NOMO-1 treated with dmso at 0.1 percent for 144 hours (cell line): ENCODE results near the gene BCKDK.

Experiments used
- DNase-seq: peaks from one replicate; lab custom pipeline; 2025; ENCODE audit not compliant: unreplicated experiment; lab: John Stamatoyannopoulos, UW

The BCKDK gene

DNA sequence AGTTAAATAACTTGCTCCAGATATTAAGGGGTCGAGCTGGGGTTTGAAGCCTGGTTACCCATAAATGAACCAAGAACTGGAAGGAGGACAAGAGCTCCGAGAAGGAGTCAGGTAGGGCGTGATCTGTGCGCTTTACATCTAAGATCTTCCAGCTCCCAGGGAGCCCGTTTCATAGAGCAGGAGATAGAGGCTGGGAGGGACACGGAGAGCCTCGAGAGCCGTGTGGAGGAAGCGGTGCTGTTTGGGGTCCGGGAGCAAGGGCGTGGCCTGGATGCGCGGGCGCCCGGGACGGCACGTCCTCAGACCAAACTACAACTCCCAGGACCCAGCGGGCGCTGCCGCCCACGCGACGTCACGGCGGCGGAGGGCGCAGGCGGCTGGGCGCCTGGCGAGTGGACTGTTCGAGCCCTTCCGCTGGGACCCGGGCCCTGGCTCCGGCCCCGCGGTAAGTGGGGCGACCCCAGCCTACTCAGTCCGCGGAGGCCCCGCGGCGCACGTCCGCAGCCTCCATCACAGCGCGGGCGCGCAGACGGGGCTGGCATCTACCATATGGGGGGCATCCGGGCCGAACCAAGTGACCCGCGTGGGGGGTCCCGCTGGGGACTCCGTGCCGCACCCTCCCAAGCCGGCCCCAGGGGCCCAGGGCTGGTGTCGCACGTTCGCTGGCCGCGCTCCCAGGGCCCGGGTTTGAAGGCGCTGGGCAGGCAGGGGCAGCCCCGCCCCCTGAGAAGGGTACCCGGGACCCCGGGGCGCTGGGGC, at the start of gene BCKDK:
BCKDK (plus strand) TSS at position 352 of the 759 bp plus-strand sequence. CDS start 838 bp downstream, outside the sequence.
- peak; percentile 58 for DNase-seq

DNA sequence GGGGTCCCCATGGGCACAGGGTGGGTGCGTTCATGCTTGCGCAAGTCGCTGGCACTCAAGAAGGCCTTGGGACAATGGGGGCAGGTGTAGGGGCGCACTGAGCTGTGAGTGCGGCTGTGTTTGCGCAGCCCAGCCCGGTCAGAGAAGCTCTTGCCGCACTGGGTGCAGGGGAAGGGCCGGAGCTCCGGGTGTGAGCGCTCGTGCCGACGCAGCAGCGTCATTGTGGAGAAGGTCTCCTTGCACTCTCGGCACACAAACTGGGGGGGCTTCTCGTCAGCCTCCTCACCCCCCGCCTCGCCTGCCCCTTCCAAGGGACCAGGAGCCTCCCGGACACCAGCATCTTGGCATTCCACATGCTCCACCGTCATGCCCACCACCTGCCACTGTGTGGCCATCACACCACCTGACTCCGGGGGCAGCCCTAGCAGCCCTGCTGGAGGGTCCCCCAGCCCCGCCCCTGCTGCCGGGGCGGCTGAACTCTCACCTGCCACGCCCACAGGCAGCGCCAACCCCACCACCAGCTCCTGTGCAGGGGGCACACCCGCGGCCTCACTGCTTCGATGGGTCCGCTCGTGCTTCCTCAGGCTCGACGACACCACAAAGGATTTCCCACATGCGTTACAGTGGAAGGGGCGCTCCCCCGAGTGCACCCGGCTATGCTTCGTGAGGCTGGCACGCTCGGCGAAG, 46.9 kb upstream of the BCKDK start:
- DNase-seq = no peak

DNA sequence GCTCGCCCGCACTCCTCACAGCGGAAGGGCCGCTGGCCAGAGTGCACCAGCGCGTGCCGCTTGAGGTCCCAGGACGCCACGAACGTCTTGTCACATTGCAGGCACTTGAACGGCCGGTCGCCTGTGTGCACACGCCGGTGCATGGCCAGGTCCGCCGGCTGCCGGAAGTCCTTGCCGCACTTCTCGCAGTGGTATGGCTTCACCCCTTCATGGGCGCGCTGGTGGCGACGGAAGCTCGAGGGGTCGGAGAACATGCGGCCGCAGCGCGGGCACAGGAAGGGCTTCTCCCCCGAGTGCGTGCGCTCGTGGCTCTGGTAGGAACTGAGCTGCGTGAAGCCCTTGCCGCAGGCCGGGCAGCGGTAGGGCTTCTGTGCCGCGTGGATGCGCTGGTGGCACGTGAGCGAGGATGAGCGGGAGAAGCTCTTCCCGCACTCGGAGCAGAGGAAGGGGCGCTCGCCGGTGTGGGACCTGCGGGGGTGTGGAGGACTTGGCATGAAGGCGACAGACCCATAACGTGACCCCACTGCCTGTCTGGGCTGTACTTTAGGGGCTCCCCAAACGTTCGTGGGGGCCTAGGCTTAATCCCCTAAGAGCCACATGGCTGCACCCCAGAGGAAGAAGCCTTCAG, 46.3 kb upstream of the BCKDK start:
- no peak for DNase-seq

DNA sequence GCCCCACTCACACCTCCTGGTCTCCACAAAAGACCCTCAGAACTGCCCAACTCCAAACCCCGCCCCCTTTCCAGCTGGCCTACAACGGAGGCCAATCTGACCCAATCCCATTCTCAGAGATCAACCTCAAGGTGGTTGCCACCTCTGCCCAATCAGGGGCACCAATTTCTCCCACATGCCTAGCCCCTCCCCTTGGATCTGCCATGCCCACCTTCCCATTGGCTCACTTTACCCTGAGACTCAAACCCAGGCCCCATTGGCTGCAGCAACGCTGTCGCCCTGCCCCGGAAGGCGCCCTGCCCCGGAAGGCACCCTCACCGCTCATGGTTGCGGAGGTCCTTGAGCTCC, 44.7 kb upstream of the BCKDK start:
- no peak for DNase-seq

DNA sequence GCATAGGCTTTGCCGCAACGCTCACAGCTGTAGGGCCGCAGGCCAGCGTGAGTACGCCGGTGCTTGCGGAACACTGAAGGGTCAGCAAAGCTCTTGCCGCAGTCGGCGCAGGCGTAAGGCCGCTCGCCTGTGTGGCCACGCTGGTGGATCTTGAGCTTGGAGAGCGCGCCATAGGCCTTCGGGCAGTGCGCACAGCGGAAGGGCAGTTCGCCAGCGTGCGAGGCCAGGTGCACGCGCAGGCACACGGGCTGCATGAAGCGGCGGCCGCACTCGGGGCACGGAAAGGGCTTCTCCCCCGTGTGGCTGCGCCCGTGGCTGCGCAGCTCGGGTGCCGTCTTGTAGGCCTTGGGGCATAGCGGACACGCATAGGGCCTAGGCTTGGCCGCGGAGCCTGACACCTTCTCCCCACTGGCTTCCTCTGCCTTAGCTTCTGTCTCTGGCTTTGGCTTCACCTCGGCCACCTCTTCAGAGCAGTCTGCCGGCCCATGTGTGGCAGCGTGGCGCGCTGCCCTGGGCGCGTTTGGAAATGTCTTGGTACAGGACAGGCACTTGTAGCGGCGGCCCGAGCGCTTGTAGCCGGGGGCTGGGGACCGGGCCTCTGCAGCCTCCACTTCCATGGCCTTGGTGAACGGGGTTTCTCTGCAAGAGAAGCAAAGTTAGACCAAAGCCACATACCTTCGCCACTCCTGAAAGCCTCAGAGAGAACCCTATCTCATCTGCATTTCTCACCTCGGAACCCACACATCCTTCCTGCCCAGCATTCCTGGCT, 44.2 kb upstream of the BCKDK start:
- no peak for DNase-seq

DNA sequence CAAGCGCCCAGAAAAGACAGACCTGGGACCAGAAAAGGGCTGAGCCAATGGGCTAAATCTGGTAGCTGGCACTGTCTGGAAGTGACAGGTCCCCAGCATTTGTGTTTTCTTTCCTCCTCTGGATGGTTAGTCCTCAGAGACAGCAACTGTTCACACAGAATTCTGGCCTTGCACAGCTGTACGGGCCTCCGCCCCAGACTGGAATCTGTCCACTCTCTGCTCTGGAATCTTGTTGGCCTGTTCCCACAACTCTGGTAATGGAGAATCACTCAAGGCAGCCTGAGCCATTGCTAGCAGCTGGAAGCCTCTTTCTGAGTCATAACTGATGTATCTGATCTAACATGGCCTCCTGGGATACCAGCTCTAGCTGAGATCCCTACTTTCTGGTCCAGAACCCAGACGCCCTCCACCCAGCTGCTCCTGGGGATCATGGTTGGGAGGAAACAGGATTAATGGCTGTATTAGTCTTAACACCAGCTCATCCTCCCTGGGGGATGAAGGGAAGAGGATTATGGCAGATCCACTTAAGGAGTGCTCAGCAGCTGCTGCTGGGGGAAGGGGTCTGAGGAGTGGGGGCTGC, 43.2 kb upstream of the BCKDK start:
- no peak for DNase-seq

DNA sequence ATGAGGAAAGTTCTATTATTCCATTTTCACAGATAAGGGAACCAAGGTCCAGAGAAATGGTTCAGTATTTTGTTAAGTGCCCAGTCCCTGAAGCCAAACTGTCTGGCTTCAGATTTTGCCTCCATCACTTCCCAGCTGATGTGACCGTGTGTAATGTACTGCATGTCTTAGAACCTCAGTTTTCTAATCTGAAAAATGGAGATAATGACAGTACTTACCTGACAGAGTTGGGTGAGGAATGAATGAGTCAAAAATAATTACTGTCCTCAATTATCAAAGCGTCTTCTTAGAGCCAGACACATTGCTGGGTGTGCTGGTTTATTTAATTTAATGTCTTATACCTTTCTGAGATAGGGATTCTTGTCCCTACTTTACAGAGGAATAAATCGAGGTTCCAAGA, 40.8 kb upstream of the BCKDK start:
- DNase-seq = no peak

DNA sequence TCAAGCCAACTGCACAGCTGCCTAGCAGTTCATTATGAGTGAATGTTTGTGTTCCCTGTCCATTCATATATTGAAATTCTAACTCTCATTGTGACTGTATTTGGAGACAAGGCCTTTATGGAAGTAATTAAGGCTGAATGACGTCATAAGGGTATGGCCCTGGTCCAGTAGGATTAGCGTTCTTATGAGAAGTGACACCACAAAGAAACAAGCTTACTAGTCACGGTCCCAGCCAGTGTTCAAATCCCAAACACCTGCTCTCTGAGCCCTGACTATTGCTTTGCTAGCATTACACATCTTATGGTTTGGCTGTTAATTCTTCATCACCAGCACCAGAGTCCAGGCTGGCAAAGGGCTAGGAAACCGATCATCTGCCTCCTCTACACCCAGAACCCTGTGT, 36.3 kb upstream of the BCKDK start:
- no peak for DNase-seq

DNA sequence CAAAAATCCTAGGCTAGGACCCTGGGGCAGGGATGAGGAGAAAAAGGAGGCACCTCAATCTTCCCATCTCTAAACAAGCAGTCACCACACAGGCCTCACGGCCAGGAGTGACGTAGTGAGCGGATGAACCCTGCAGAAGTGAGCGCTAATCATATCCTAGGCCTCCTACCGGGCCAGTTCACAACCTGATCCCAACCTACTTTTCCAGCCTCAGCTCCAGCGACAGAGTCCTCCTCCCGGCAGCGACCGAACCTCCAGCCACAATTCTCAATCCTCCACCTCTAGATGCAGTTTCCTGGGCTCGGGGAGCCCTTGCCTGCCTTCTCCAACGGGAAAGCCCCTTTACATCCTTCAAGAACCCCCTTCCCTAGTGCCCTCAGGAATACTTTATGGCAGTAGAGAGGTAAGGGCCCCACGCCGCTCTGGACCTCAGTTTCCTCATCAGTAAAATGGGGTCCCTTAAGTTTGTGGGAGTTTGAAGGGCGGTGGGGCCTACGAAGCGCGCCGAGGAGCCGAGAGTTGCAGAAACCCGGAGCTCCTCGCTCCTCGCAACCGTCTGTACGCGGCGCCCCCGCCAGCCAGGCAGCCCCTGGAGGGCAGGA, 35.5 kb upstream of the BCKDK start:
- DNase-seq = peak; percentile 44

DNA sequence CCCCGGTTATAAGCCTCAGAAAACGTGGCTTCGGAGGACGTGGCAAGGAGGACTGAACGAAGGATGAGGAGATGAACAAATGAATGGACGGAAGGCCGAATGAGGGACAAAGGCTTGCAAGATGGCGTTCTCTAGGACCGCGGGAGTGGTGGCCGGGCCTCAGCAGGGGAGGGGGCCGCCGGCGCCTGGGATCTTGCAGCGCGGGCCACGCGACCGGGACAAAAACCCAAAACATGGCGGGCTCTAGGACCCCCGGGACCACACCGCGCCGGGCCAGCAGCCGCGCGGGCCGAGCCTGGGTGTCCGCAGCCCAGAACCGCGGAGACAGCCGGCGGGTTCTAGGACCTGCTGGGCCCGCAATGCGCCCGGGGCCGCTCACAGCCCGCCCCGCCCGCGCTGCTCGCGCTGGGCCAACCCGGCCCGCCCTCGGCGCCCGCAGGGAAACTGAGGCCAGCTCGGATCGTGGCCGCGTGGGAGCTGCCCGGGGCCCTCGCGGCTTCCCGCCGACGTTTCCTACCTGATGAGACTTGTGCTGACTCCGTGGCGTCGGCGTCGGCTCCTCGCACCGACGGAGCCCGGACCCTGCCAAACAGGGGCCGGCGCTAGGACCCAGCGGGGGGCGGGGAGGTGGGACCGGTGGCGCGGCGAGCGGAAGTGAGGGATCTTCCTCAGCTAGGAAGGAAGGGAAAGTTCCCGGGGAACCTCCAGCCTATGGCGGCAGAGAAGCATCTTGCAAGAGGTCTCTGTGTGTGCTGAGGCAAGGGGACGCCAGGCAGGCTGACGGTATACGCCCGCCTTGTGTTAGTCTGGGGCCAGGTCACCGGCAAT, 34.8 kb upstream of the BCKDK start:
- DNase-seq = peak; percentile 75

DNA sequence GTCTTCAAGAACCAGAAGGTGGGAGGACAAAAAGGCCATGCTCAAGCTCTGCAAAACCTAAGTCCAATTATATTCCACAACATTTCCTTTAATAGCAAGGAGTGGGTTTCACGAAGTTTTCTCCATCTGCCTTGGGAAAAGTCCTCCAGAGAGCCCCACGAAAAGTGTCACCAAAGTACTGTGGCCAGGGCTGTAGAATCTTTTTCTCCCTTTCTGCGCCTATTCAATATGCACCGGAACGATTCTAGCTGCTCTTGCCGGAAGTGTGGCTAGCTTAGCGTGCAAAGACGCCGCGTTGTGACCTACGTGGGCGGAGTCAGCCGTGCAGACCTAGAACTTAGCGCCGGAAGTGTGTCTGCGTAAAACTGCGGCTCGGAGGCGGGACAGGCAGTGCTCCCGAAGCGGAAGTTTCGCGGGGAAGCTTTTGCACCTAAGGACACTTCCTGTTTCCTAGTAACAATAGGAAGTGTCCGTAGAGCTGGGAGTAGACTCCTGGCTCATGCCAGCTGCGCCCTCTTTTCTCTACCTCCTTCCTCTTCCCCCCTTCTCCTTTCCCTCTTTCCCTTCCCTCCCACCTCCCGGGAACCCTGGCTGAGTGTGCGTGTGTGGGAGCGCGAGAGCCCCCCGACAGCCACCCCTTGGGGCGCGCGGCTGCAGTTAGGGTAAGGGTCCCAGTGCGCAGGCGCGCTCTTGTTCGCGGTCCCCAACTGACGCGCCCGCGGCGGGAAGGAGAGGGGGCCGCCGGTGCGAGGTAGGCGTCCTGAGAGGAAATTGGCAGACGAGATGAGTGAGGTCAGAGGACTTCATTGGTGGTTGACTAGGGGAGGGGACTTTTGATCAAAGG, 34.0 kb upstream of the BCKDK start, which contains the start of the genes ZNF646 and ZNF668:
ZNF646 (plus strand) TSS at position 453 of the 844 bp plus-strand sequence. CDS start 1,903 bp downstream, outside the sequence.
ZNF668 (minus strand) TSS at position 271 of the 844 bp plus-strand sequence. CDS start 9,781 bp downstream, outside the sequence.
- peak; percentile 100 for DNase-seq

DNA sequence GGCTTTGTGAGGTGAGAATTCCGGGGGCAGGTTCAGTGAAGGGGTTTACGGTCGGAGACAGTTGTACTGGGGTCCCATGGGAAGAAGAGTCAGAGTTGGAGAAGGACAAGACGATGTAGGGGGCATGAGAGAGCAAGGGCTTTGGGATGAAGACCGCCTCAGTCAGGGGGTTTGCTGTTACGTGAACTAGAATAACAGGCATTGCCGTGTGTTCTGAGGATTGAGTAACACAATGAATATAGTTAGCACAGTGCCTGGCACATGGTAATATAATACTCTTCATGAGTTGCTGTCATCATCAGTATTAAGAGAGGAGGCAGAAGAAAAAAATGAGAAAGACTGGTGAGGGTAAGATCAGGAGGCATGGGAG, 33.4 kb upstream of the BCKDK start:
- DNase-seq = no peak

DNA sequence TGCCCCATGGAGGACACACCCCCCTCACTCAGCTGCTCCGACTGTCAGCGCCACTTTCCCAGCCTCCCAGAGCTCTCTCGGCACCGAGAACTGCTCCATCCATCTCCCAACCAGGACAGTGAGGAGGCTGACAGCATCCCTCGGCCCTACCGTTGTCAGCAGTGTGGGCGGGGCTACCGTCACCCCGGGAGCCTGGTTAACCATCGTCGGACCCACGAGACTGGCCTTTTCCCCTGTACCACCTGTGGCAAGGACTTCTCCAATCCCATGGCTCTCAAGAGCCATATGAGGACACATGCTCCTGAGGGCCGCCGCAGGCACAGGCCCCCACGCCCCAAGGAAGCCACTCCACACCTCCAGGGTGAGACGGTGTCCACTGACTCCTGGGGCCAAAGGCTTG, 31.9 kb upstream of the BCKDK start:
- DNase-seq = no peak

DNA sequence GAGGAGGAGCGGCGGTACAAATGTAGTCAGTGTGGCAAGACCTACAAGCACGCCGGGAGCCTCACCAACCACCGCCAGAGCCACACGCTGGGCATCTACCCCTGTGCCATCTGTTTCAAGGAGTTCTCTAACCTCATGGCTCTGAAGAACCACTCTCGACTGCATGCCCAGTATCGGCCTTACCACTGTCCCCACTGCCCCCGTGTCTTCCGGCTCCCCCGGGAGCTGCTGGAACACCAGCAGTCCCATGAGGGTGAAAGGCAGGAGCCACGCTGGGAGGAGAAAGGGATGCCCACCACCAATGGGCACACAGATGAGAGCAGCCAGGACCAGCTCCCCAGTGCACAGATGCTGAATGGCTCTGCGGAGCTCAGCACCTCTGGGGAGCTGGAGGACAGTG, 31.2 kb upstream of the BCKDK start:
- no peak for DNase-seq

DNA sequence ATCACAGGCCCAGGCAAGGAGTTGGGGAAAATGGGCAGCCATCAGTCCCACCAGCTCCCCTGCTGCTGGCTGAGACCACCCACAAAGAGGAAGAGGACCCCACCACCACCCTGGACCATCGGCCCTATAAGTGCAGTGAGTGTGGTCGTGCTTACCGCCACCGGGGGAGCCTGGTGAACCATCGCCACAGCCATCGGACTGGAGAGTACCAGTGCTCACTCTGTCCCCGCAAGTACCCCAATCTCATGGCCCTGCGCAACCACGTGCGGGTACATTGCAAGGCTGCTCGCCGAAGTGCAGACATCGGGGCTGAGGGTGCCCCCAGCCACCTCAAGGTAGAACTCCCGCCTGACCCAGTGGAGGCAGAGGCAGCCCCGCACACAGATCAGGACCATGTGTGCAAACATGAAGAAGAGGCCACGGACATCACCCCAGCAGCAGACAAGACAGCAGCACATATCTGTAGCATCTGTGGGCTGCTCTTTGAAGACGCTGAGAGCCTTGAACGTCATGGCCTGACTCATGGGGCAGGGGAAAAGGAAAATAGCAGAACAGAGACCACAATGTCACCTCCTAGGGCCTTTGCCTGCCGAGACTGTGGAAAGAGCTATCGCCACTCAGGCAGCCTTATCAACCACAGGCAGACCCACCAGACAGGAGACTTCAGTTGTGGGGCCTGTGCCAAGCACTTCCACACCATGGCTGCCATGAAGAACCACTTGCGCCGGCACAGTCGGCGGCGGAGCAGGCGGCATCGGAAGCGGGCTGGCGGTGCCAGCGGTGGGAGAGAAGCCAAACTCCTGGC, 30.4 kb upstream of the BCKDK start:
- no peak for DNase-seq

DNA sequence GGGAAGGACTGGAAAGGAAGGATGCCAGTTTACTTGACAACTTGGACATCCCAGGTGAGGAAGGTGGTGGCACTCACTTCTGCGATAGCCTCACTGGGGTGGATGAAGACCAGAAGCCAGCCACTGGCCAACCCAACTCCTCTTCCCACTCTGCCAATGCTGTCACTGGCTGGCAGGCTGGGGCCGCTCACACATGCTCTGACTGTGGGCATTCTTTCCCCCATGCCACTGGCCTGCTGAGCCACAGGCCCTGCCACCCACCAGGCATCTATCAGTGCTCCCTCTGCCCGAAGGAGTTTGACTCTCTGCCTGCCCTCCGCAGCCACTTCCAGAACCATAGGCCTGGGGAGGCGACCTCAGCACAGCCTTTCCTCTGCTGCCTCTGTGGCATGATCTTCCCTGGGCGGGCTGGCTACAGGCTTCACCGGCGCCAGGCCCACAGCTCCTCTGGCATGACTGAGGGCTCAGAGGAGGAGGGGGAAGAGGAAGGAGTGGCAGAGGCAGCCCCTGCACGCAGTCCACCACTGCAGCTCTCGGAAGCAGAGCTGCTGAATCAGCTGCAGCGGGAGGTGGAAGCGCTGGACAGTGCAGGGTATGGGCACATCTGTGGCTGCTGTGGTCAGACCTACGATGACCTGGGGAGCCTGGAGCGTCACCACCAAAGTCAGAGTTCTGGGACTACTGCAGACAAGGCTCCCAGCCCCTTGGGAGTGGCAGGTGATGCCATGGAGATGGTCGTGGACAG, 29.4 kb upstream of the BCKDK start:
- no peak for DNase-seq

DNA sequence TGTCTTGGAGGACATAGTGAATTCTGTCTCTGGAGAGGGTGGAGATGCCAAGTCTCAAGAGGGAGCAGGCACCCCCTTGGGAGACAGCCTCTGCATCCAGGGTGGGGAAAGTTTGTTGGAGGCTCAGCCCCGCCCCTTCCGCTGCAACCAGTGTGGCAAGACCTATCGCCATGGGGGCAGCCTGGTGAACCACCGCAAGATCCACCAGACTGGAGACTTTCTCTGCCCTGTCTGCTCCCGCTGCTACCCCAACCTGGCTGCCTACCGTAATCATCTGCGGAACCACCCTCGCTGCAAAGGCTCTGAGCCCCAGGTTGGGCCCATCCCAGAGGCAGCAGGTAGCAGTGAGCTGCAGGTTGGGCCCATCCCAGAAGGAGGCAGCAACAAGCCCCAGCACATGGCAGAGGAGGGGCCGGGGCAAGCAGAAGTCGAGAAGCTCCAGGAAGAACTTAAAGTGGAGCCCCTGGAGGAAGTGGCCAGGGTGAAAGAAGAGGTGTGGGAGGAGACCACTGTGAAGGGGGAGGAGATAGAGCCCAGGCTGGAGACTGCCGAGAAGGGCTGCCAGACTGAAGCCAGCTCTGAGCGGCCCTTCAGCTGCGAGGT, 28.7 kb upstream of the BCKDK start:
- DNase-seq = peak; percentile 84
